GM13977 (cell line): ENCODE measurements around the gene RNH1.
"Not testable (repeated sequence)": the region's sequence is repeated elsewhere in the genome, so short reads cannot be mapped to it uniquely, and the experiment has no call there.

Experiments
- DNase-seq: peaks from one replicate; pipeline ENCODE4 v3.0.0; 2012; ENCODE audit warnings: low spot score
- CTCF ChIP-seq: IDR thresholded peaks from 2 replicates; pipeline ENCODE4 v1.5.1; 2012; ENCODE audit warnings: mild to moderate bottlenecking, control low read depth; ENCODE audit not compliant: insufficient read depth; ENCODE audit errors: extremely low read depth, missing control alignments
- in situ Hi-C: fragments of 300-500 bp; cut with MboI; formaldehyde crosslinking; loops from one replicate; pipeline ENCODE4 v1.12.0; 2022; ENCODE audit warnings: low sequenced_read_pairs, low pct_unique_long_range_greater_than_20kb, mixed read lengths, inconsistent platforms; ENCODE audit not compliant: unreplicated experiment

Gene RNH1

GRCh38 chr11:472816-473215, 34.2 kb downstream of the RNH1 start:
- no peak for TF ChIP-seq CTCF
- in situ Hi-C loops: no loop called here
- DNase-seq: no peak

GRCh38 chr11:472272-472671, 34.8 kb downstream of the RNH1 start:
- in situ Hi-C loops: no loop called here
- DNase-seq: no peak
- no peak for TF ChIP-seq CTCF

- DNase-seq: no peak
- in situ Hi-C loops: no loop called here
- no peak for TF ChIP-seq CTCF
Observed at GRCh38 chr11:471468-472145, 35.4 kb downstream of the RNH1 start.

GRCh38 chr11:469684-470560, 37.1 kb downstream of the RNH1 start:
- DNase-seq: no peak
- in situ Hi-C loops: no loop called here
- TF ChIP-seq CTCF: no peak

GRCh38 chr11:469026-469683, 37.9 kb downstream of the RNH1 start:
- in situ Hi-C loops, DNase-seq: not testable (repeated sequence)

GRCh38 chr11:468493-468892, 38.5 kb downstream of the RNH1 start:
- no peak for DNase-seq
- in situ Hi-C loops: no loop called here
- no peak for TF ChIP-seq CTCF

- TF ChIP-seq CTCF: no peak
- in situ Hi-C loops: no loop called here
Observed at GRCh38 chr11:468036-468435, 39.0 kb downstream of the RNH1 start.

More at GRCh38 chr11:468036-468435, 39.0 kb downstream of the RNH1 start:
- DNase-seq: no peak
